DND-41 (cell line): ENCODE data around the gene TSHZ2.

ENCODE experiments used
- EZH2 ChIP-seq: IDR thresholded peaks from 3 replicates; pipeline ENCODE4 v1.6.1; 2012; ENCODE audit warnings: borderline replicate concordance, low read depth, mild to moderate bottlenecking, moderate library complexity, low read length, inconsistent platforms; ENCODE audit not compliant: severe bottlenecking
- TF ChIP-seq, protein P1 (sequence below): IDR thresholded peaks from 2 replicates; pipeline ENCODE4 v1.5.1; 2012; ENCODE audit warnings: borderline replicate concordance, low read length, moderate library complexity, mild to moderate bottlenecking; ENCODE audit not compliant: poor library complexity, severe bottlenecking; ENCODE audit errors: extremely low read depth

GRCh38 chr20:53186635-53187034 lies 214.5 kb downstream of the TSHZ2 start:
- TF ChIP-seq, protein P1, sequence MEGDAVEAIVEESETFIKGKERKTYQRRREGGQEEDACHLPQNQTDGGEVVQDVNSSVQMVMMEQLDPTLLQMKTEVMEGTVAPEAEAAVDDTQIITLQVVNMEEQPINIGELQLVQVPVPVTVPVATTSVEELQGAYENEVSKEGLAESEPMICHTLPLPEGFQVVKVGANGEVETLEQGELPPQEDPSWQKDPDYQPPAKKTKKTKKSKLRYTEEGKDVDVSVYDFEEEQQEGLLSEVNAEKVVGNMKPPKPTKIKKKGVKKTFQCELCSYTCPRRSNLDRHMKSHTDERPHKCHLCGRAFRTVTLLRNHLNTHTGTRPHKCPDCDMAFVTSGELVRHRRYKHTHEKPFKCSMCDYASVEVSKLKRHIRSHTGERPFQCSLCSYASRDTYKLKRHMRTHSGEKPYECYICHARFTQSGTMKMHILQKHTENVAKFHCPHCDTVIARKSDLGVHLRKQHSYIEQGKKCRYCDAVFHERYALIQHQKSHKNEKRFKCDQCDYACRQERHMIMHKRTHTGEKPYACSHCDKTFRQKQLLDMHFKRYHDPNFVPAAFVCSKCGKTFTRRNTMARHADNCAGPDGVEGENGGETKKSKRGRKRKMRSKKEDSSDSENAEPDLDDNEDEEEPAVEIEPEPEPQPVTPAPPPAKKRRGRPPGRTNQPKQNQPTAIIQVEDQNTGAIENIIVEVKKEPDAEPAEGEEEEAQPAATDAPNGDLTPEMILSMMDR = no peak
- no peak for TF ChIP-seq EZH2
